ENCODE measurements around the gene C5orf15.

GRCh38 chr5:133906303-133906702 lies 62.1 kb downstream of the C5orf15 start:
- no peak for TF ChIP-seq CTCF (IDR thresholded peaks at IDR 0.05)
- TF ChIP-seq POLR2A (IDR thresholded peaks at IDR 0.05): no peak
